Stomach (tissue), 9 donors: ENCODE results near the gene ATP1A1. TPM values are rescaled to one million over a fixed set of nuclear protein-coding genes. Genes with fewer than 3 reads are reported as not detected.

ENCODE experiments used
- DNase-seq, 2 donors: peaks; one replicate each; pipeline versions ENCODE4 v3.0.0 to v3.0.0-alpha.2; 2013 to 2019
- H3K27ac ChIP-seq, 5 donors: fragments of 200-600 bp in 4 of 5; sonication (generic) in 4 of 5; one replicate each; pipeline ENCODE4 v1.5.1; 2013 to 2019; ENCODE audit warnings: mild to moderate bottlenecking in 1 of 5, moderate library complexity in 1 of 5
- H3K27me3 ChIP-seq, 3 donors: fragments of 200-600 bp; sonication (generic); one replicate each; pipeline ENCODE4 v1.5.1; 2017 to 2019; ENCODE audit warnings: mixed run types in 1 of 3
- H3K36me3 ChIP-seq, 4 donors: fragments of 200-600 bp; sonication (generic); 1 replicate in 3 of 4; 2 replicates in 1 of 4; pipeline ENCODE4 v1.5.1; 2016 to 2019
- H3K4me1 ChIP-seq, 4 donors: fragments of 200-600 bp; sonication (generic); one replicate each; pipeline ENCODE4 v1.5.1; 2016 to 2019
- H3K4me3 ChIP-seq, 4 donors: fragments of 200-600 bp; sonication (generic) in 3 of 4; one replicate each; pipeline ENCODE4 v1.5.1; 2016 to 2019; ENCODE audit warnings: mild to moderate bottlenecking in 1 of 4
- H3K9me3 ChIP-seq, 4 donors: fragments of 200-600 bp; sonication (generic); one replicate each; pipeline ENCODE4 v1.5.1; 2016 to 2019
- CTCF ChIP-seq, 7 experiments: fragments of 450-650 bp in 4 of 7; fragments of 200-600 bp in 3 of 7; sonication (generic) in 3 of 7; IDR thresholded peaks; one replicate each; pipeline ENCODE4 v1.5.1; 2016 to 2019; ENCODE audit warnings: antibody characterized with exemption in 7 of 7, control low read depth in 2 of 7, mild to moderate bottlenecking in 1 of 7
- EP300 ChIP-seq: sonication (generic); formaldehyde crosslinking; IDR thresholded peaks from one replicate; pipeline ENCODE4 v1.6.1; 2017; ENCODE audit warnings: antibody characterized with exemption
- POLR2A ChIP-seq, 4 donors: fragments of 450-650 bp; IDR thresholded peaks; one replicate each; pipeline ENCODE4 v1.6.1; 2016; ENCODE audit warnings: antibody characterized with exemption in 4 of 4, control low read depth in 2 of 4, mild to moderate bottlenecking in 1 of 4, moderate library complexity in 1 of 4
- POLR2AphosphoS5 ChIP-seq, 3 donors: sonication (generic); formaldehyde crosslinking; IDR thresholded peaks; one replicate each; pipeline ENCODE4 v1.6.1; 2016; ENCODE audit warnings: antibody characterized with exemption in 3 of 3
- WGBS, 5 donors: extraction: QIAGEN DNeasy Blood & Tissue Kit in 3 of 5; methylation state at CpG; one replicate each; pipeline versions ENCODE4 v1.1.5 to v1.1.7; 2013 to 2018; 5-methylcytosine and 5-hydroxymethylcytosine counted together
- intact Hi-C: fragments of 100-400 bp; cut with DNase I; formaldehyde crosslinking; loops from one replicate; pipeline ENCODE4 v1.15.1; 2023; ENCODE audit warnings: low total_unique reads
- polyA plus RNA-seq, 3 donors: library from polyadenylated mRNA; stranded (reverse); fragments of 200-250 nt; gene quantifications; one replicate each; pipeline ENCODE4 v1.2.3, GENCODE V29; 2013
- total RNA-seq, 5 donors: library from RNA; depleted of rRNA; stranded (reverse); fragments of >200 nt; gene quantifications; one replicate each; pipeline versions ENCODE4 v1.1.0 to v1.2.3, GENCODE V29; 2014 to 2016
- donor health status: healthy with polysubstance abuse.
- donor health status: Bipolar disorder and iron deficiency.
- donor health status: healthy.

ATP1A1 gene
- total and polyA plus RNA-seq, 8 donors: 49.9 to 576 (median 171) TPM

- Histone ChIP-seq H3K27me3 (no peaks in the 10 kb centered on the region), H3K9me3 (no peaks in the 10 kb centered on the region), H3K36me3 (no peaks in the 10 kb centered on the region), H3K27ac (peak overlapping the region; percentile 97 to 100 (median 98)), H3K4me1 (peaks cover 32 to 59% (median 57%) of the 10 kb centered on the region in 4 donors), H3K4me3 (peak overlapping the region; percentile 91 to 95 (median 94))
- TF ChIP-seq POLR2AphosphoS5 (IDR thresholded peaks at IDR 0.05): peak in 2 of 3 donors; percentile 28 to 42
- no peak for TF ChIP-seq POLR2A (IDR thresholded peaks at IDR 0.05)
- peak; percentile 78 to 89 for DNase-seq
- WGBS, 5 donors: 0 to 2% (median 1%) methylated on average over 49 to 84 of the region's 84 CpGs
- intact Hi-C loops: no loop called here
These were observed 648 bp downstream of the ATP1A1 start for GRCh38 chr1:116373431-116374352.

GRCh38 chr1:116374353-116375147, 1.5 kb downstream of the ATP1A1 start:
- peak in 1 of 2 donors; percentile 38 for DNase-seq
- no peaks in the 10 kb centered on the region for H3K36me3 ChIP-seq
- intact Hi-C loops: no loop called here
- no peaks in the 10 kb centered on the region for H3K27me3 ChIP-seq
- peak overlapping the region; percentile 91 to 95 (median 94) for H3K4me3 ChIP-seq
- no peaks in the 10 kb centered on the region for H3K9me3 ChIP-seq
- TF ChIP-seq CTCF (IDR thresholded peaks at IDR 0.05) (no peak), POLR2AphosphoS5 (IDR thresholded peaks at IDR 0.05) (no peak), POLR2A (IDR thresholded peaks at IDR 0.05) (no peak), EP300 (no peak)
- 10 to 21% (median 14%) methylated on average over 26 of the region's 26 CpGs for WGBS, 5 donors
- peak overlapping the region; percentile 97 to 100 (median 98) for H3K27ac ChIP-seq
- peaks cover 40 to 68% (median 65%) of the 10 kb centered on the region in 4 donors for H3K4me1 ChIP-seq

GRCh38 chr1:116375148-116375886, 2.3 kb downstream of the ATP1A1 start:
- H3K9me3 ChIP-seq: no peaks in the 10 kb centered on the region
- TF ChIP-seq POLR2A (IDR thresholded peaks at IDR 0.05) (no peak), POLR2AphosphoS5 (IDR thresholded peaks at IDR 0.05) (no peak), EP300 (no peak), CTCF (IDR thresholded peaks at IDR 0.05) (no peak)
- peaks cover 48 to 75% (median 73%) of the 10 kb centered on the region in 4 donors for H3K4me1 ChIP-seq
- H3K27me3 ChIP-seq: no peaks in the 10 kb centered on the region
- peak overlapping the region; percentile 91 to 95 (median 94) for H3K4me3 ChIP-seq
- peak overlapping the region; percentile 97 to 100 (median 98) for H3K27ac ChIP-seq
- 35 to 45% (median 39%) methylated on average over 8 of the region's 8 CpGs for whole genome bisulfite sequencing, 5 donors
- DNase-seq: no peak
- no peaks in the 10 kb centered on the region for H3K36me3 ChIP-seq
- intact Hi-C loops: no loop called here

- WGBS, 5 donors: 16 to 28% (median 20%) methylated on average over 9 of the region's 9 CpGs
- intact Hi-C loops: no loop called here
These were observed 3.1 kb downstream of the ATP1A1 start for GRCh38 chr1:116375887-116376728.

More at GRCh38 chr1:116375887-116376728, 3.1 kb downstream of the ATP1A1 start:
- Histone ChIP-seq H3K36me3 (no peaks in the 10 kb centered on the region), H3K9me3 (no peaks in the 10 kb centered on the region), H3K27ac (peak overlapping the region; percentile 90 to 100 (median 98)), H3K27me3 (no peaks in the 10 kb centered on the region), H3K4me1 (peaks cover 56 to 83% (median 81%) of the 10 kb centered on the region in 4 donors), H3K4me3 (peak overlapping the region; percentile 91 to 95 (median 94))
- TF ChIP-seq CTCF (IDR thresholded peaks at IDR 0.05) (no peak), EP300 (peak; percentile 6), POLR2A (IDR thresholded peaks at IDR 0.05) (peak in 1 of 4 donors; percentile 4), POLR2AphosphoS5 (IDR thresholded peaks at IDR 0.05) (peak; percentile 68 to 94 (median 84))
- peak; percentile 79 to 83 for DNase-seq
